GM12878 (cell line): Measurements from ENCODE around the gene SYT8. TPM values are rescaled to one million over a fixed set of nuclear protein-coding genes. Genes with fewer than 3 reads are reported as not detected.

ENCODE experiments used
- ATAC-seq: fragments of 200-7000 bp; cut with Tn5 transposase; 3 replicates; pipeline ENCODE4 v1.9.1; 2020; ENCODE audit warnings: mild to moderate bottlenecking, moderate library complexity
- BruUV-seq: library from RNA; stranded (reverse); fragments of 400-500 nt; replicated peaks from 2 replicates; lab custom pipeline; 2021; lab: Mats Ljungman, UMichigan
- CTCF ChIA-PET: fragments of 300-600 bp; sonication (Branson Sonifier 250); formaldehyde crosslinking; extraction: SDS; loops from one replicate; lab custom pipeline; 2021; ENCODE audit warnings: inconsistent platforms; lab: Yijun Ruan, JAX
- POLR2A ChIA-PET: fragments of 350-600 bp; formaldehyde crosslinking; extraction: SDS; loops from one replicate; lab custom pipeline; 2021; ENCODE audit warnings: inconsistent platforms; lab: Charles Lee
- RAD21 ChIA-PET: fragments of 300-600 bp; sonication (Branson Sonifier 250); formaldehyde crosslinking; loops from one replicate; lab custom pipeline; 2023; ENCODE audit warnings: antibody characterized with exemption; ENCODE audit not compliant: unreplicated experiment; lab: Charles Lee
- SMC1A ChIA-PET: fragments of 300-600 bp; sonication (Branson Sonifier 250); formaldehyde crosslinking; loops from one replicate; lab custom pipeline; 2023; ENCODE audit not compliant: unreplicated experiment, uncharacterized antibody; lab: Charles Lee
- DNase-seq: peaks from one replicate; pipeline ENCODE4 v3.0.0-alpha.2; 2011; ENCODE audit warnings: low read depth, low spot score
- FAIRE-seq: peaks from 3 replicates; lab custom pipeline; 2011; peaks lifted over from hg19 to GRCh38; lab: Jason Lieb, UNC
- H2AFZ ChIP-seq: 2 replicates; pipeline ENCODE4 v1.6.0; 2011; ENCODE audit warnings: low read depth, low read length, control low read depth; ENCODE audit not compliant: control insufficient read depth
- H3K27ac ChIP-seq: 2 replicates; pipeline ENCODE4 v1.5.1; 2011; ENCODE audit warnings: control low read depth; ENCODE audit not compliant: control insufficient read depth, insufficient read depth
- H3K27me3 ChIP-seq, 2 experiments: replicated peaks in 1 of 2; 2 replicates each; pipeline versions ENCODE4 v1.6.0 to v1.6.1; 2011; ENCODE audit warnings: low read length in 1 of 2; ENCODE audit not compliant: control insufficient read depth in 2 of 2, insufficient read depth in 2 of 2
- H3K36me3 ChIP-seq, 2 experiments: 2 replicates each; pipeline ENCODE4 v1.5.1; 2011; ENCODE audit warnings: low read length in 1 of 2; ENCODE audit not compliant: control insufficient read depth in 2 of 2, insufficient read depth in 2 of 2
- H3K4me1 ChIP-seq: 2 replicates; pipeline ENCODE4 v1.6.1; 2011; ENCODE audit warnings: mild to moderate bottlenecking, low read length, moderate library complexity, mixed read lengths; ENCODE audit not compliant: control insufficient read depth, insufficient read depth
- H3K4me2 ChIP-seq: 2 replicates; pipeline ENCODE4 v1.6.0; 2011; ENCODE audit warnings: control low read depth; ENCODE audit not compliant: control insufficient read depth, insufficient read depth
- H3K4me3 ChIP-seq: fragments of 200-600 bp; sonication (generic); 2 replicates; pipeline ENCODE4 v1.5.1; 2016
- H3K79me2 ChIP-seq: 2 replicates; pipeline ENCODE4 v1.6.0; 2011; ENCODE audit warnings: low read length; ENCODE audit not compliant: control insufficient read depth, insufficient read depth
- H3K9ac ChIP-seq: 2 replicates; pipeline ENCODE4 v1.8.0; 2011; ENCODE audit warnings: low read length, control low read depth, mixed read lengths; ENCODE audit not compliant: control insufficient read depth, insufficient read depth
- H3K9me3 ChIP-seq: replicated peaks from 3 replicates; pipeline ENCODE4 v1.5.1; 2011; ENCODE audit warnings: mild to moderate bottlenecking, low read length; ENCODE audit not compliant: control insufficient read depth, insufficient read depth
- H4K20me1 ChIP-seq: 2 replicates; pipeline ENCODE4 v1.6.0; 2011; ENCODE audit not compliant: control insufficient read depth, insufficient read depth
- PRDM15 ChIP-seq: fragments of 450-650 bp; formaldehyde crosslinking; IDR thresholded peaks from 2 replicates; pipeline ENCODE4 v1.4.0; 2020; ENCODE audit warnings: mild to moderate bottlenecking, moderate library complexity
- WGBS: methylation state at CpG from one replicate; pipeline ENCODE4 v1.1.6; 2016; ENCODE audit warnings: low lambda C conversion rate; ENCODE audit not compliant: insufficient replicate concordance, insufficient coverage; ENCODE audit errors: missing lambda C conversion rate; 5-methylcytosine and 5-hydroxymethylcytosine counted together
- in situ Hi-C: fragments of 300-500 bp; cut with MboI; formaldehyde crosslinking; loops from 9 replicates; pipeline ENCODE4 v1.14.3; 2018; ENCODE audit warnings: mixed read lengths
- intact Hi-C: fragments of 100-400 bp; cut with micrococcal nuclease; formaldehyde crosslinking; loops from one replicate; pipeline ENCODE4 v1.14.2; 2022; ENCODE audit not compliant: unreplicated experiment
- polyA plus RNA-seq, 11 experiments: library from polyadenylated mRNA; depleted of rRNA in 4 of 11; unstranded in 6 of 11; stranded (reverse) in 5 of 11; fragments of >200 nt; fragmentation: Nextera tagmentation in 4 of 11; fragmentation: Illumina TruSeq in 1 of 11; extraction: Ambion mirVana in 4 of 11; extraction: Trizol in 1 of 11; gene quantifications; 1 replicate in 1 of 11; 2 replicates in 10 of 11; pipeline versions ENCODE4 v1.2.1 to v1.2.3, GENCODE V29; 2011 to 2016; ENCODE audit warnings: inconsistent platforms in 2 of 11, missing spikeins in 2 of 11, low read depth in 1 of 11
- total RNA-seq, 4 experiments: library from RNA; depleted of rRNA in 3 of 4; stranded (reverse); fragments of >200 nt in 3 of 4; fragmentation: Illumina TruSeq in 1 of 4; extraction: Trizol in 1 of 4; gene quantifications; 2 replicates each; pipeline versions ENCODE4 v1.2.1 to v1.2.3, GENCODE V29; 2013 to 2021

The SYT8 gene
- total and polyA plus RNA-seq, 10 of the 15 experiments (the other 5 are each of a cell fraction or from before 2014, with no cell fraction given), result 0.44 TPM; not detected in 9

- DNase-seq, result no peak
- WGBS, result 22% methylated on average over 12 of the region's 12 CpGs
- no peak overlapping the region for H3K27ac ChIP-seq
- TF ChIP-seq PRDM15 (CRISPR knock-in tag), result no peak
- TF ChIP-seq, all 136 proteins: peak for 0
- Histone ChIP-seq H3K36me3 (no peaks in the 10 kb centered on the region), H3K27me3 (peaks cover 0 to 2% of the 10 kb centered on the region in 2 experiments; a peak in 2 of 4 replicates), H3K9ac (no peak overlapping the region), H2AFZ (no peak overlapping the region), H3K79me2 (no peaks in the 10 kb centered on the region), H3K4me2 (no peak overlapping the region), H3K4me3 (no peak overlapping the region), H3K4me1 (no peaks in the 10 kb centered on the region), H3K9me3 (no peaks in the 10 kb centered on the region), H4K20me1 (no peaks in the 10 kb centered on the region)
- in situ Hi-C loops, result no loop called here
- BruUV-seq, result no TSS peak
- SMC1A ChIA-PET, result no interaction called here
- ATAC-seq, result no peak
- FAIRE-seq, result no peak
- CTCF ChIA-PET, result interaction anchor here (0.6 to 7.9 kb wide), 4 partner anchors 136 to 254 kb away, joined by 3 to 187 read pairs (median 30); no protein-coding TSS in a partner anchor
- RAD21 ChIA-PET, result interaction anchor here (0.9 to 1.0 kb wide), 2 partner anchors 134 to 176 kb away, joined by 3 to 4 read pairs; no protein-coding TSS in a partner anchor
- intact Hi-C loops, result no loop called here
- POLR2A ChIA-PET, result no interaction called here
Measured at GRCh38 chr11:1828542-1828941, 6.2 kb upstream of the SYT8 start.
